ENCODE measurements around the gene SRRM5.
A peak's percentile ranks its signal among the peaks of the same experiment; 100 is the strongest.
"Not testable (repeated sequence)": the region's sequence is repeated elsewhere in the genome, so short reads cannot be mapped to it uniquely, and the experiment has no call there.

Gene SRRM5

GRCh38 chr19:43591904-43592772, 19.8 kb upstream of the SRRM5 start:
- FAIRE-seq = no peak

- no peak for FAIRE-seq
Observed at GRCh38 chr19:43592800-43593350, 19.0 kb upstream of the SRRM5 start.

GRCh38 chr19:43594081-43594697, 17.7 kb upstream of the SRRM5 start:
- FAIRE-seq = no peak

- FAIRE-seq = no peak
Observed at GRCh38 chr19:43594710-43595604, 16.9 kb upstream of the SRRM5 start.

GRCh38 chr19:43595605-43595998, 16.3 kb upstream of the SRRM5 start:
- FAIRE-seq = no peak

- peak; percentile 97 for FAIRE-seq
Observed at GRCh38 chr19:43595999-43596841, 15.7 kb upstream of the SRRM5 start, which contains the start of the genes IRGQ and ZNF576. IRGQ (minus strand) TSS chr19:43596134; CDS start chr19:43595338, 796 bp downstream. ZNF576 (plus strand) TSS chr19:43596595; CDS start chr19:43597109, 514 bp downstream.

GRCh38 chr19:43596842-43597461, 14.9 kb upstream of the SRRM5 start:
- FAIRE-seq = no peak

GRCh38 chr19:43597876-43598275, 14.0 kb upstream of the SRRM5 start:
- no peak for FAIRE-seq

- no peak for FAIRE-seq
Observed at GRCh38 chr19:43598445-43599240, 13.2 kb upstream of the SRRM5 start.

- FAIRE-seq = no peak
Observed at GRCh38 chr19:43599635-43600295, 12.1 kb upstream of the SRRM5 start.

- not testable (repeated sequence) for FAIRE-seq
Observed at GRCh38 chr19:43600326-43600725, 11.6 kb upstream of the SRRM5 start.

- FAIRE-seq = no peak
Observed at GRCh38 chr19:43605875-43606568, 5.9 kb upstream of the SRRM5 start.

- no peak for FAIRE-seq
Observed at GRCh38 chr19:43606569-43607229, 5.2 kb upstream of the SRRM5 start.

- no peak for FAIRE-seq
Observed at GRCh38 chr19:43607238-43608205, 4.4 kb upstream of the SRRM5 start.

- no peak for FAIRE-seq
Observed at GRCh38 chr19:43609872-43610271, 2.0 kb upstream of the SRRM5 start.

GRCh38 chr19:43610493-43610892, 1.4 kb upstream of the SRRM5 start:
- no peak for FAIRE-seq

GRCh38 chr19:43612374-43612773, 486 bp downstream of the SRRM5 start:
- FAIRE-seq = no peak
